H9 (cell line): Measurements from ENCODE around the gene CASQ1. TPM values are rescaled to one million over a fixed set of nuclear protein-coding genes. Genes with fewer than 3 reads are reported as not detected.

Experiments used
- DNase-seq: peaks from one replicate; pipeline ENCODE4 v3.0.0-alpha.2; 2017
- H2AFZ ChIP-seq: one replicate; pipeline ENCODE4 v1.6.1; 2013; ENCODE audit warnings: mild to moderate bottlenecking, low read length, control low read depth, moderate library complexity
- H2AK5ac ChIP-seq: 2 replicates; pipeline ENCODE4 v1.6.1; 2013; ENCODE audit warnings: low read length, control low read depth, mixed read lengths; ENCODE audit not compliant: insufficient read length
- H2BK120ac ChIP-seq: one replicate; pipeline ENCODE4 v1.6.1; 2013; ENCODE audit warnings: low read depth, mild to moderate bottlenecking, low read length, control low read depth, inconsistent platforms; ENCODE audit not compliant: poor library complexity, severe bottlenecking
- H2BK12ac ChIP-seq: 2 replicates; pipeline ENCODE4 v1.6.1; 2013; ENCODE audit warnings: low read length, control low read depth, mixed read lengths, low read depth; ENCODE audit not compliant: insufficient read length
- H2BK15ac ChIP-seq: 2 replicates; pipeline ENCODE4 v1.6.1; 2013; ENCODE audit warnings: low read depth, low read length, control low read depth
- H2BK20ac ChIP-seq: one replicate; pipeline ENCODE4 v1.6.1; 2013; ENCODE audit warnings: low read depth, mild to moderate bottlenecking, low read length, control low read depth, inconsistent platforms; ENCODE audit not compliant: poor library complexity, severe bottlenecking
- H2BK5ac ChIP-seq: 2 replicates; pipeline ENCODE4 v1.6.1; 2013; ENCODE audit warnings: low read length, control low read depth, mixed read lengths; ENCODE audit not compliant: insufficient read length
- H3K14ac ChIP-seq: 2 replicates; pipeline ENCODE4 v1.6.1; 2013; ENCODE audit warnings: low read length, control low read depth; ENCODE audit not compliant: insufficient read depth
- H3K18ac ChIP-seq: 2 replicates; pipeline ENCODE4 v1.6.1; 2013; ENCODE audit warnings: low read depth, mild to moderate bottlenecking, mixed read lengths, low read length, control low read depth; ENCODE audit not compliant: insufficient read length
- H3K23ac ChIP-seq: 2 replicates; pipeline ENCODE4 v1.6.1; 2013; ENCODE audit warnings: low read length, control low read depth, mixed read lengths, low read depth; ENCODE audit not compliant: insufficient read length
- H3K23me2 ChIP-seq: 2 replicates; pipeline ENCODE4 v1.6.1; 2013; ENCODE audit warnings: low read depth, mild to moderate bottlenecking, mixed read lengths, low read length, control low read depth; ENCODE audit not compliant: insufficient read length, poor library complexity, severe bottlenecking
- H3K27ac ChIP-seq: 2 replicates; pipeline ENCODE4 v1.5.1; 2013; ENCODE audit warnings: low read length, control low read depth, mixed read lengths, low read depth; ENCODE audit not compliant: insufficient read length
- H3K27me3 ChIP-seq: 2 replicates; pipeline ENCODE4 v1.6.1; 2013; ENCODE audit warnings: low read length, control low read depth, inconsistent platforms; ENCODE audit not compliant: insufficient read depth
- H3K4ac ChIP-seq: 2 replicates; pipeline ENCODE4 v1.6.1; 2013; ENCODE audit warnings: low read depth, mild to moderate bottlenecking, control low read depth, inconsistent platforms, low read length, moderate library complexity
- H3K4me1 ChIP-seq: 2 replicates; pipeline ENCODE4 v1.6.1; 2013; ENCODE audit warnings: low read length, control low read depth, inconsistent platforms; ENCODE audit not compliant: insufficient read depth
- H3K4me2 ChIP-seq: 2 replicates; pipeline ENCODE4 v1.6.1; 2013; ENCODE audit warnings: low read length, control low read depth, mixed read lengths; ENCODE audit not compliant: insufficient read length, insufficient read depth
- H3K56ac ChIP-seq: 2 replicates; pipeline ENCODE4 v1.6.1; 2013; ENCODE audit warnings: low read depth, mild to moderate bottlenecking, mixed read lengths, low read length, control low read depth; ENCODE audit not compliant: insufficient read length
- H3K79me1 ChIP-seq: 2 replicates; pipeline ENCODE4 v1.6.1; 2013; ENCODE audit warnings: low read depth, mild to moderate bottlenecking, moderate library complexity, low read length, control low read depth, inconsistent platforms; ENCODE audit not compliant: insufficient read depth, poor library complexity, severe bottlenecking
- H3K79me2 ChIP-seq: 2 replicates; pipeline ENCODE4 v1.6.1; 2013; ENCODE audit warnings: low read length, control low read depth, inconsistent platforms; ENCODE audit not compliant: insufficient read depth
- H3K9ac ChIP-seq: 2 replicates; pipeline ENCODE4 v1.6.1; 2013; ENCODE audit warnings: low read length, control low read depth, mixed read lengths; ENCODE audit not compliant: insufficient read length; ENCODE audit errors: extremely low read depth
- H3K9me3 ChIP-seq: one replicate; pipeline ENCODE4 v1.6.1; 2013; ENCODE audit warnings: low read depth, low read length, inconsistent platforms; ENCODE audit not compliant: control insufficient read depth
- H3T11ph ChIP-seq: one replicate; pipeline ENCODE4 v1.6.1; 2013; ENCODE audit warnings: mild to moderate bottlenecking, low read length, control low read depth, inconsistent platforms
- H4K20me1 ChIP-seq: one replicate; pipeline ENCODE4 v1.6.1; 2013; ENCODE audit not compliant: control insufficient read depth, insufficient read length, insufficient read depth
- H4K5ac ChIP-seq: 2 replicates; pipeline ENCODE4 v1.6.1; 2013; ENCODE audit warnings: low read depth, mild to moderate bottlenecking, mixed read lengths, low read length, control low read depth; ENCODE audit not compliant: insufficient read length
- H4K8ac ChIP-seq: replicated peaks from 2 replicates; pipeline ENCODE4 v1.6.1; 2013; ENCODE audit warnings: low read length, control low read depth, mixed read lengths, low read depth; ENCODE audit not compliant: insufficient read length
- H4K91ac ChIP-seq: 2 replicates; pipeline ENCODE4 v1.6.1; 2013; ENCODE audit warnings: low read depth, mild to moderate bottlenecking, moderate library complexity, mixed read lengths, low read length, control low read depth; ENCODE audit not compliant: insufficient read length
- H3K27ac Mint-ChIP-seq, 3 experiments: 2 replicates in 2 of 3; 3 replicates in 1 of 3; pipeline ENCODE4 v1.8.0; 2020 to 2021; ENCODE audit warnings: mixed read lengths in 3 of 3, mild to moderate bottlenecking in 1 of 3, moderate library complexity in 1 of 3
- H3K27me3 Mint-ChIP-seq: 2 replicates; pipeline ENCODE4 v1.8.0; 2021; ENCODE audit warnings: low read depth, mild to moderate bottlenecking, moderate library complexity, mixed read lengths
- H3K36me3 Mint-ChIP-seq, 3 experiments: 2 replicates in 2 of 3; 3 replicates in 1 of 3; pipeline ENCODE4 v1.8.0; 2020 to 2021; ENCODE audit warnings: low read depth in 3 of 3, mixed read lengths in 3 of 3; ENCODE audit not compliant: insufficient read depth in 1 of 3
- H3K4me1 Mint-ChIP-seq, 2 experiments: 2 replicates each; pipeline ENCODE4 v1.8.0; 2020; ENCODE audit warnings: mixed read lengths in 2 of 2
- H3K4me3 Mint-ChIP-seq, 2 experiments: 2 replicates in 1 of 2; 3 replicates in 1 of 2; pipeline ENCODE4 v1.8.0; 2020 to 2021; ENCODE audit warnings: mild to moderate bottlenecking in 2 of 2, mixed read lengths in 2 of 2, moderate library complexity in 1 of 2
- H3K9me3 Mint-ChIP-seq, 2 experiments: 2 replicates in 1 of 2; 3 replicates in 1 of 2; pipeline ENCODE4 v1.8.0; 2020; ENCODE audit warnings: mild to moderate bottlenecking in 2 of 2, mixed read lengths in 2 of 2, moderate library complexity in 1 of 2
- WGBS: extraction: QIAGEN DNeasy Blood & Tissue Kit; methylation state at CpG from one replicate; pipeline ENCODE4 v1.1.7; 2013; ENCODE audit warnings: missing lambda C conversion rate, low lambda C conversion rate, mixed read lengths; ENCODE audit not compliant: insufficient read length; ENCODE audit errors: extremely low coverage; 5-methylcytosine and 5-hydroxymethylcytosine counted together
- total RNA-seq: library from RNA; stranded (reverse); gene quantifications from 2 replicates; pipeline ENCODE4 v1.2.1, GENCODE V29; 2021
- TF ChIP-seq, protein P1 (sequence below): fragments of 200-600 bp; sonication (generic); conservative IDR thresholded peaks from 3 replicates; pipeline ENCODE4 v1.8.0; 2021; ENCODE audit warnings: antibody characterized with exemption, mild to moderate bottlenecking

The CASQ1 gene
- total RNA-seq, 1 experiment from 2014 or later: 0.55 TPM

DNA sequence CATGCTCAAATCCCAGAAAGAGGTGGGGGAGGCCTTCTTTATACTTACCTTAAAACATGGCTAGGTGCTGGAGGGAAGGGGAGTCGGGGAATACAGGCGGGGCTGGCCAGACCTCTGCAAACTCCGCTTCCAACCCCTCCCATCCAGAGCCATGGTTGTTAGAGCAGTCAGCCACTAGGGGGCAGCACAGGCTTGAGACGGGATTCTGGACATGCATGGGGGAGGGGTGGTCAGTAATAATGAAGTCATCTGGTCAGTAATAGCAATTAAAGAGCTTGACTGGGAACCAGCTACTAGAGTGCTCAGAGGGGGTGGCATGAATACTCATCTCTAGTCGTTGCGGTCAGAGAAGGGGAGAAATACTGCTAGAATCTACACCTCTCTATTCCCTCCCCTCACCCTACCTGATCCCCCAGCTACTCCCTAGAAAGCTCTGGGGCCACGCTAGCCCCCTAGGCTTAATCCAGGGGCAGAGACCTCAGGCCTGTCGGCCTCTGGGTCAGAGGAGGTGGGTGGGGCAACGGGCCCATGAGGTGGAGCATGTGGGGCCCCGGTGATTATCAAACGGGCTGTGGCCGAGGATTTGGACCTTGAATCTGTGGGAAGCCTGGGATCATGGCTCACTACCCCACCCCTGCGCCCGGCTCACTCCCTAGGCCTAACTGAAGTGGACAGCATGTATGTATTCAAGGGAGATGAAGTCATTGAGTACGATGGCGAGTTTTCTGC lies 2.9 kb downstream of the CASQ1 start:
- no peaks in the 10 kb centered on the region for H3K79me1 ChIP-seq
- no peak overlapping the region for H4K5ac ChIP-seq
- DNase-seq: peak; percentile 90
- no peak overlapping the region for H3K27ac ChIP-seq
- H2BK20ac ChIP-seq: no peak overlapping the region
- no peaks in the 10 kb centered on the region for H4K20me1 ChIP-seq
- no peaks in the 10 kb centered on the region for H3K79me2 ChIP-seq
- H2BK5ac ChIP-seq: no peak overlapping the region
- H3K27me3 Mint-ChIP-seq: peaks cover 13% of the 10 kb centered on the region
- no peaks in the 10 kb centered on the region; a peak in 1 of 7 replicates for H3K36me3 Mint-ChIP-seq
- no peak overlapping the region for H2BK120ac ChIP-seq
- peaks cover 3% of the 10 kb centered on the region; the same call in 1 of the 2 replicates for H3K4me1 ChIP-seq
- no peaks in the 10 kb centered on the region for H3K9me3 ChIP-seq
- H3K9me3 Mint-ChIP-seq: no peaks in the 10 kb centered on the region
- H2AFZ ChIP-seq: no peak overlapping the region
- no peak overlapping the region for H3K23ac ChIP-seq
- H3K4me2 ChIP-seq: no peak overlapping the region
- TF ChIP-seq, protein P1, sequence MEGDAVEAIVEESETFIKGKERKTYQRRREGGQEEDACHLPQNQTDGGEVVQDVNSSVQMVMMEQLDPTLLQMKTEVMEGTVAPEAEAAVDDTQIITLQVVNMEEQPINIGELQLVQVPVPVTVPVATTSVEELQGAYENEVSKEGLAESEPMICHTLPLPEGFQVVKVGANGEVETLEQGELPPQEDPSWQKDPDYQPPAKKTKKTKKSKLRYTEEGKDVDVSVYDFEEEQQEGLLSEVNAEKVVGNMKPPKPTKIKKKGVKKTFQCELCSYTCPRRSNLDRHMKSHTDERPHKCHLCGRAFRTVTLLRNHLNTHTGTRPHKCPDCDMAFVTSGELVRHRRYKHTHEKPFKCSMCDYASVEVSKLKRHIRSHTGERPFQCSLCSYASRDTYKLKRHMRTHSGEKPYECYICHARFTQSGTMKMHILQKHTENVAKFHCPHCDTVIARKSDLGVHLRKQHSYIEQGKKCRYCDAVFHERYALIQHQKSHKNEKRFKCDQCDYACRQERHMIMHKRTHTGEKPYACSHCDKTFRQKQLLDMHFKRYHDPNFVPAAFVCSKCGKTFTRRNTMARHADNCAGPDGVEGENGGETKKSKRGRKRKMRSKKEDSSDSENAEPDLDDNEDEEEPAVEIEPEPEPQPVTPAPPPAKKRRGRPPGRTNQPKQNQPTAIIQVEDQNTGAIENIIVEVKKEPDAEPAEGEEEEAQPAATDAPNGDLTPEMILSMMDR: peak; percentile 97
- H3K9ac ChIP-seq: no peak overlapping the region
- H2BK15ac ChIP-seq: no peak overlapping the region
- no peak overlapping the region for H3K27ac Mint-ChIP-seq
- H2BK12ac ChIP-seq: no peak overlapping the region
- no peak overlapping the region for H3K4ac ChIP-seq
- H3K4me3 Mint-ChIP-seq: no peak overlapping the region
- H3K4me1 Mint-ChIP-seq: peaks cover 6 to 11% of the 10 kb centered on the region in 2 experiments; a peak in 2 of 4 replicates
- no peak overlapping the region for H3T11ph ChIP-seq
- H4K91ac ChIP-seq: no peak overlapping the region
- no peak overlapping the region for H3K56ac ChIP-seq
- H2AK5ac ChIP-seq: no peak overlapping the region
- H3K14ac ChIP-seq: no peak overlapping the region
- H3K27me3 ChIP-seq: no peaks in the 10 kb centered on the region
- no CpG with 5 or more reads among the region's 16 CpGs for WGBS
- peak overlapping the region; percentile 7 for H3K18ac ChIP-seq
- no peaks in the 10 kb centered on the region for H3K23me2 ChIP-seq
- H4K8ac ChIP-seq: no peak overlapping the region
